Ishikawa (cell line): ENCODE data around the gene LBHD2.

Experiments used
- EP300 ChIP-seq: IDR thresholded peaks from 2 replicates; pipeline ENCODE4 v1.6.1; 2012; ENCODE audit warnings: borderline replicate concordance
- TAF1 ChIP-seq: IDR thresholded peaks from 2 replicates; pipeline ENCODE4 v1.6.1; 2012; ENCODE audit warnings: low read depth, mild to moderate bottlenecking
- YY1 ChIP-seq: IDR thresholded peaks from 2 replicates; pipeline ENCODE4 v1.6.1; 2012; ENCODE audit warnings: low read depth
- TF ChIP-seq, protein P1 (sequence below): IDR thresholded peaks from 2 replicates; pipeline ENCODE4 v1.6.1; 2012

DNA sequence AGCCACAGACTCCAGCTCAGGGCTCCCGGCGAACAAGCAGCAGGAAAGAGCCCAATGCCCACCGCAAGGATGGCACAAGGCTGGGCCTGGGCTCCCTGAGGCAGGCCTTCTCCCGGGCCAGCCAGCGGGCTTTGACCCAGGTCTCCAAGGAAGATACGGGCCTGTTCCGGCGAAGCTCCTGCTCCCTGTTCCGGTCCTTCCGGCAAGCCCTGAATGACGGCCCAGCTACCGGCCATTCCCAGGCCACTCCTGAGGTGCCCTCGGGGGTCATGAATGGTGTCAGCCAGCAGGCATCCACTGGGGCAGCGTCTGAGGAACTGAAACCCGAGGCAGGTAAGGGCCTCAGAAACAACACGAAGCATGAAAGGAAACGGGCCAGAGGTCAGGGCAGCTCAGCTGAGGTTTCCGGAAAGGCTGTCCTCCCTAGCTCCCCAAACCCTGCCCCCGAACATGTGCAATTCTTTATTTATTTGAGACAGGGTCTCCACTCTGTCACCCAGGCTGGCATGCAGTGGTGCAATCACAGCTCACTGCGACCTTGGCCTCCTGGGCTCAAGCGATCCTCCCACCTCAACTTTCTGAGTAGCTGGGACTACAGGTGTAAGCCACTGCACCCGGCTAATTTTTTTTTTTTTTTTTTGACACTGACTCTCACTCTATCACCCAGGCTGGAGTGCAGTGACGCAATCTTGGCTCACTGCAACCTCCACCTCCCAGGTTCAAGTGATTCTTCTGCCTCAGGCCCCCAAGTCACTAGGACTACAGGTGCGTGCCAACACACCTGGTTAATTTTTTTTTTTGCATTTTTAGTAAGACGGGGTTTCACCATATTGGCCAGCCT is 16.5 kb downstream of the LBHD2 start:
- TF ChIP-seq, protein P1, sequence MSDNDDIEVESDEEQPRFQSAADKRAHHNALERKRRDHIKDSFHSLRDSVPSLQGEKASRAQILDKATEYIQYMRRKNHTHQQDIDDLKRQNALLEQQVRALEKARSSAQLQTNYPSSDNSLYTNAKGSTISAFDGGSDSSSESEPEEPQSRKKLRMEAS = no peak
- no peak for TF ChIP-seq EP300
- no peak for TF ChIP-seq TAF1
- TF ChIP-seq YY1 = no peak
